GM19397 (cell line): ENCODE results near the gene DNAH17.

Source experiments
- ATAC-seq: cut with Tn5 transposase; IDR thresholded peaks from one replicate; pipeline ENCODE4 v1.9.1; 2021; ENCODE audit warnings: mild to moderate bottlenecking, moderate library complexity; ENCODE audit not compliant: unreplicated experiment

Gene DNAH17

DNA sequence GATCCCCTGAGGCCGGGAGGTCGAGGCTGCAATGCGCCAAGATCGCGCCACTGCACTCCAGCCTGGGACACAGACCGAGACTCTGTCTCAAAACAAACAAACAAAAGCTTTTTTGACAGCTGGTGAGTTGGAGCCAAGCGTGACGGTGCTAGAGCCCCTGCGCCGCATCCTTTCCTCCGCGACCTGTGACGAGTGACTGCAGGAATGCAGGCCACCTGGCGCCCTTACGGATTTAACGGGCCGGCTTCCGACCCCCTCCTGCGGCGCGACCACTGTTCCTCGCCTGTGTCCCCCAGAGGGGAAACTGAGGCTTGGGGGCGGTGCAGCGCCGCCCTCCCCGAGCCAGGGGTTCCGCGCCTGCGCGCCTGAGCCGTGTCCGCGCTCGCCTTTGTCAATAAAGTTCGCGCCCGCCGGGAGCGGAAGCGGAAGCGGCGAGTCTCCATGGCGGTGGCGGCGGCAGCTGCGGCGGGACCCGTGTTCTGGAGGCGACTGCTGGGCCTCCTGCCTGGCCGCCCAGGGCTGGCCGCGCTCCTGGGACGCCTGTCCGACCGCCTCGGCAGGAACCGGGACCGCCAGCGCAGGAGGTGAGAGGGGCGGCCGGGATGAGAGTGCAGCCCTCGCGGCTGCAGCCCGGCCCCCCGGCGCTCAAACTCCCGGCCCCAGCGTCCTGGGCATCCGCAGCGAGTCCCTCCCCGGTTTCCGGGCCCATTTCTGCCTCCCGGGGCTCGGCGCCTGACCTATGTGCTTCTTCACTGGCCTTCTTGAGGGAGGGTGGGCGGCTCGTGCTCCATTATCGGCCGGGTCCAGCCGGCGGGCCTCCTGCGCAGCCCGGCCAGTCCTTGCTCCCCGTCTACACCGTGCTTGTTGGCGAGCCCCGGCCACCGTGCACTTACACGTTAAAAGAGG is 198.7 kb downstream of the DNAH17 start, which contains the start of gene PGS1:
TSS of gene PGS1 (plus strand) at position 425 of the 906 bp plus-strand sequence. CDS start at position 442, 17 bp downstream.
- peak; percentile 72 for ATAC-seq

- ATAC-seq = no peak
These were observed 199.4 kb downstream of the DNAH17 start for GRCh38 chr17:78377858-78378224.

DNA sequence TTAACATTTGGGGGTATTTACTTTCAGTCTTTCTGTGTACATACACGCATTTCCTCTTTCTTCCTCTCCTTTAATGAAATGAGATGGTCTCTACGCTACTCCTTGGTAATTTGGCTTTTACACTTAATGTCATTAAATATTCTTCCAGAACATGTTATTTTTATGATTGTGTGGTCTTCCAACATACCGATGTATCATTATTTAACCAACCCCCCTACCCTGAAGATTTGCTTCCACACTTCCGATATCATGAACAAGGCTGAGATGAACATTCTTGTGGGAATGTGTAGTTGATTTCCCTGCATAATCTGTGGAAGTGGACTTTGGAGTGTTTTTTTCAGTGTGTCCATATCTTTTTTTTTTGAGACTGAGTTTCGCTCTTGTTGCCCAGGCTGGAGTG is 201.0 kb downstream of the DNAH17 start:
- ATAC-seq = no peak

GRCh38 chr17:78375401-78376151 is 201.6 kb downstream of the DNAH17 start:
- no peak for ATAC-seq

DNA sequence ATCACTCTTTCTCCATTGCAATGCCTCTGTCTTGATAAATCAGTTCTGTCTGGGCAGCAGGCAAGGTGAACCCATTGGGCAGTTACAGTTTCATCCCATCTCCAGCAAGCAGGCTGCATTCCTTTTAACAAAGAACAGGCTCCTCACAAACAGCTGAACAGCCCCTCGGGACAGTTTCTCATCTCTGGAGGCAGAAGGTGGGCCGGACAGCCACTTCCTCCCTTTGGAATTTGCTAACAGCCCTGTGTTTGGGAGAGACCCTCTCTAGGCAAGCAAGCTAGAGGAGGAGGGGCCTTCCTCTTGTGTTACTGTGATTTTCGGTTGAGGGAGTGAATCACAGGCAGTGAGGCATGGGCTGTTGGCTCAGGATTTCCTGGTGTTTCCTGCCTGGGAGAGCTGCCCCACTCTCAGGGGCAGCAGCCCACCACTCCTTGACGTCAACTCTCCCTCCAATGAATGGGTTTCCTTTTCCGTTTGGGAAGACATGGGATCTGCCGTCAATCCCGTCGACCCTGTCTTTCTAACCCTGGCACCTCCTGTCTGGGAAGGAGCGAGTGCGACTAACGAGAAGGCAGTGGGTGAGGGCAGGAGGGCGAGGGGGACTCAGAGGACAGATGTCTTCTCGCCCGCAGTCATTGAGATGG is 202.4 kb downstream of the DNAH17 start:
- ATAC-seq = no peak

DNA sequence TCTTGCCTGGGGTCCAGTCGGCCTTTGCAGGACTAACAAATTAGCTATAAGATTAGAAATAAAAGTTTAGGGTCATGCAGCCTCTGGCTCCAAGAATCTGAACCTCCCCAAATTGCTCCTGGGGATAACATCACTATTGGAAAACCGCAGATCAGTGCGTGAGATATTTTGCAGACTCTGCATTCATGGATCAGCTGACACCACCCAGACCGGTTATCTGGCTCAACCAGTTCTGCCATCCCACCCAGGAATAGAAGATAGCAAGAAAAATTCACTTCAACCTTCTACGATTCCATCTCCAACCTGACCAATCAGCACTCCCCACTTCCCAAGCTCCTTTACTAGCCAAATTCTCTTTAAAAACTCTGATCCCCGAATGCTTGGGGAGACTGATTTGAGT is 203.0 kb downstream of the DNAH17 start:
- no peak for ATAC-seq
